Skin epidermis (tissue), 12 donors: ENCODE measurements around the gene LTBP1.
A peak's percentile ranks its signal among the peaks of the same experiment; 100 is the strongest.
"Not testable (repeated sequence)": the region's sequence is repeated elsewhere in the genome, so short reads cannot be mapped to it uniquely, and the experiment has no call there.

Source experiments
- H3K27ac ChIP-seq, 21 experiments: fragments of 200-600 bp; sonication (generic) in 11 of 21; one replicate each; pipeline ENCODE4 v1.5.0; 2020; ENCODE audit warnings: mild to moderate bottlenecking in 3 of 21, inconsistent platforms in 2 of 21, moderate library complexity in 2 of 21
- H3K4me3 ChIP-seq, 7 experiments: fragments of 200-600 bp; sonication (generic) in 2 of 7; one replicate each; pipeline ENCODE4 v1.5.0; 2020; ENCODE audit warnings: inconsistent platforms in 2 of 7, mild to moderate bottlenecking in 2 of 7, moderate library complexity in 1 of 7

Gene LTBP1

DNA sequence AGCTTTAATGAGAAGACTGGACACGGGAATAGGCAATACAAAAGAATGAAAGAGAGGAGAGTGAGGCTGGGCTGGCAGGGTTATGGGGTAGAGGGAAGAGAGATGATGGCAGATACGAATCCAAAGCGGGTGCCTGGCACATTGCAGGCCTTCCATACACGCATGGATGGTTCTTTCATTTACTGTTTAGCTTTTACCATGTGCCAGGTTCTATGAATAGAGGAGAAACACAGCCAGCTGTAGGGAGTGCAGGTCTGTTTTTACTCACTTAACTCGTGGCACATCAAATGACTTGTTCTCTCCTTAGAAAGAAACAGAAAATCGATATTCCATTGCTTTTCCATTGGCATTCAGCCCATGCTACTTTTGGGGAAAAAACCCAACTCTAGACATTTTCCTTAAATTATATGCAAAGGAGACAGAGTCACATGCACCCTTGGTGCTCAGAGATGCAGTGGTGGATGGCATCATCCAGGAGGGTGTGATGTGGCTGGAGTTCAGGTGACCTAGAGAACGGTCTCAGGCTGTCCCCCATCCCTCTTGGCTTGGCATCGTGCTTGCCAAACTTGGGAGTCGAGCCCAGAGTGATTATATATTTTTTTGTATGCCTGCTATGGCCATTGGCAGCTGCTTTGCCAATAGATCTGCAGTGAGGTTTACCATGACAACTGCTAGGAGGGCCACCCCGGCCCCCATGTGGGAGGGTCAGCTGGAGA, 6.2 kb downstream of the LTBP1 start:
- no peak overlapping the region for H3K27ac ChIP-seq

DNA sequence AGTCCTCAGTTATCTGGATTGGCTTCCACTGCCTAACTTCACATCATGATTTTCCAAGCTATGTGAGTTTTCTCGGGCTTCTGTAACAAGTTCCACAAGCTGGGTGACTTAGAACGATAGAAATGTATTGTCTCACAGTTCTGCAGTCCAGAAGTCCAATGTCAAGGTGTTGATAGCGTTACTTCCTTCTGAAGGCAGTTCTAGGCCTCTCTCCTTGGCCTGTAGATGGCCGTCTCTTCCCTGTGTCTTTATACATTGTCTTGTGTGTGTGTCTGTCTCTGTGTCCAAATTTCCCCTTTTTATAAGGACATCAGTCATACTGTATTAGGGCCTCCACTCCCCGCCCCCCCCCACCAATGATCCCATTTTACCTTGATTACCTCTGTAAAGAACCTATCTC, 7.5 kb downstream of the LTBP1 start:
- Histone ChIP-seq H3K4me3 (no peak overlapping the region), H3K27ac (no peak overlapping the region)

More for the DNA sequence above, 6.2 kb downstream of the LTBP1 start:
- no peak overlapping the region for H3K4me3 ChIP-seq

DNA sequence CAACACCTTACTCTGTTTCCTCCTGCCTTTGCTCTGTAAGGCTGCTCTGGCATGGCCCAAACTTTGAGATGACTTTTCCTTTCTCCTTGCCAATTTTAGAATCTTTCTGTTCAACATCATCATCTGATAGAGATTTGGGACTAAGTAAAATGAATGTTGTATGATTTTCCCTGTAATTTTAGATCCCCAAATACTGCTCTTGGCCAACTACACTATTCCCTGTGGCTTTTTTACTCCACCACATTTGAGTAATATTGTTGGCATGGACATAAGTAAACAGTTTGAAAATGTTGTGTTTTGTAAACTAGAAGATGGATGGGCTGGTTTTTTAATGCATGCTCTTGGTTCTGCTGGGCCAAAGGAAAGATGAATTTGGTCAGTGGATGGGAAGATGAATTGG, 12.1 kb downstream of the LTBP1 start:
- H3K4me3 ChIP-seq = no peak overlapping the region
- no peak overlapping the region for H3K27ac ChIP-seq

GRCh38 chr2:32960238-32960637, 13.5 kb downstream of the LTBP1 start:
- Histone ChIP-seq H3K27ac (no peak overlapping the region), H3K4me3 (no peak overlapping the region)

DNA sequence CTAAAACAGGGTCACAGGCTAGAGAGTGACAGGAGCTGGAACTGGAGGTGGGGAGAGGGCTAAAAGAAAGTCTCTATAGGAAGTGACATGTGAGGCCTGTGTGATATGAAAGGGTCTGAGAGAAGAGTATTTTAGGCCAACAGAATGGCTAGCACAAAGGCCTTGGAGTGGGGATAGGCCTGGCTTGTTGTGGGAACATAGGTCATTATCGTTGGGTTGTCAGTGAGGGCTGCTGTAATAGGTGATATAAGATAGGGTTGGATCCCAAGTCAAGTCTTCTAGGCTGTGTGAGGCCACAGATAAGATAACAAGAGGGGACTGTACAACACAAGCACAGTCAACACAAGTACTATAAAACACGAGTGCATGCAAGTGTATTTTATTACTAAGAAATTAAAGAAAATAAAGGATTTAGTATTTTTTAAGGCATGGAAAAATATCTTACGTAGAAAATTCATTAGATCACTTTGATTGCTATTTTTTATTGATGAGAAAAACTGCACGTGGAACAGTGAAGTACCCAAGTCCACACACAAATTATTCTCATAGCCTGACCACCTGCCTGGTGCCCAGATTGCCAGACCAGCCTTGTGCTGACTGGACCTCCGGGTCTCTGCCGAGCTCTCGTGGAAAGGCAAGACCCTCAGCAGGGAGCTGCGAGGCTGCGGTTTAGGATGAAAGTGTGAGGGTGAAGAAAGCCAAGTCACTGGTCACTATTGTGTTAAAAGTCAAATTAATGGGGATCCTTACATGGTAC, 14.1 kb downstream of the LTBP1 start:
- Histone ChIP-seq H3K27ac (no peak overlapping the region), H3K4me3 (no peak overlapping the region)

DNA sequence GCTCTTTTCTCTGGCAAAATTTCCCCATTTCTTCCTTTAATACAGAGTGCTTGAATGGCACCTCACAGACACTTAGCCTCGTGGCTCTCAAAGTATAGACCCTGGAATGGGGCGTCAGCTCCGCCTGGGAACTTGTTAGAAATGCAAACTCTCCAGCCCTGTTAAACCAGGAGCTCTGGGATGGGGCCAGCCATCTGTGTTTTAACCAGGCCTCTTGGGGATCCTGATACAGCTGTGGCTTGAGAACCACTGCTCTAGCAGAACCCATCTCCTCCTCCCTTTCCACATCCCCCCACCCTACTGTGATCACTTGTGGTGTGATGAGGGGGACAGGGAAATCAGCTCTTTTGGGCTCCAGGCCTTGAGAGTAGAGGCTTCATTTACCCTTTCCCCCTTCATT, 15.9 kb downstream of the LTBP1 start:
- H3K4me3 ChIP-seq = no peak overlapping the region
- H3K27ac ChIP-seq = no peak overlapping the region

DNA sequence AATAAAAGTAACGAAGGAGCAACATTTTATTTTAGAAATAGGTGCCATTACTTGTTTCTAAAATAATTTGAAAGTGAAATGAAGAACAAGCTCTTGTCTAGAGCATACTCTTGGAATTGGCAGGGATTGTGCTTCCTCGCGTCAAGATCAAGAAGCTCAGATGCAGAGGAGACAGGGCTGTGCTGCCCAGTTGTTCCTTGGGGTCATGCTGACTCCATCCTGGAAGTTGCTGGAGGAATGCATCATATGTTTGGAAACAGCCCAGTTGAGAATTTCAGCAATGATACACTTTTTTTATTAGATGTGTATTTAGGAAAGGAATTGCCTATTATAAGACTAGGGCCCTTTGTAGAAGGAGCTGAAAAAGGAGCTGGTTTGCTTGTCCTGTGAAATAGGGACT, 17.2 kb downstream of the LTBP1 start:
- Histone ChIP-seq H3K27ac (no peak overlapping the region), H3K4me3 (no peak overlapping the region)

DNA sequence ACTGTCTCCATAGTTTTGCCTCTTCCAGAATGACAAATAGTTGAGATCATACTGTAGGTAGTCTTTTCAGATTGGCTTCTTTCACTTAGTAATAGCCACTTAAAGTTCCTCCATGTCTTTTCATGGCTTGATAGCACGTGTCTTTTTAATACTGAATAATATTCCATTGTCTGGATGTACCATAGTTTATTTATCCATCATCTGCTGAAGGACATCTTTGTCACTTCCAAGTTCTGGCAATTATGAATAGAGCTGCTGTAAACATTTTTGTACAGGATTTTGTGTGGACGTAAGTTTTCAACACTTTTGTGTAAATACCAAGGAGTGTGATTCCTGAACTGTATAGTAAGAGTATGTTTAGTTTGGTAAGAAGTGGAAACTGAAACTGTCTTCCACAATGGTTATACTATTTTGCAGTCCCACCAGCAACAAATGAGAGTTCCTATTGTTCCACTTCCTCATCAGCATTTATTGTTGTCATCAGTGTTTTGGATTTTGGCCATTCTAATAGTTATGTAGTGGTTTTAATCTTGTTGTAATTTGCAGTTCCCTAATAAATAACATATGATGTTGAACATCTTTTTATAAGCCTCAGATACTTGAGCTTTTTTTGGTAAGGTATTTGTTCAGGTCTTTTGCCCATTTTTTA, 18.9 kb downstream of the LTBP1 start:
- Histone ChIP-seq H3K27ac (no peak overlapping the region), H3K4me3 (no peak overlapping the region)

DNA sequence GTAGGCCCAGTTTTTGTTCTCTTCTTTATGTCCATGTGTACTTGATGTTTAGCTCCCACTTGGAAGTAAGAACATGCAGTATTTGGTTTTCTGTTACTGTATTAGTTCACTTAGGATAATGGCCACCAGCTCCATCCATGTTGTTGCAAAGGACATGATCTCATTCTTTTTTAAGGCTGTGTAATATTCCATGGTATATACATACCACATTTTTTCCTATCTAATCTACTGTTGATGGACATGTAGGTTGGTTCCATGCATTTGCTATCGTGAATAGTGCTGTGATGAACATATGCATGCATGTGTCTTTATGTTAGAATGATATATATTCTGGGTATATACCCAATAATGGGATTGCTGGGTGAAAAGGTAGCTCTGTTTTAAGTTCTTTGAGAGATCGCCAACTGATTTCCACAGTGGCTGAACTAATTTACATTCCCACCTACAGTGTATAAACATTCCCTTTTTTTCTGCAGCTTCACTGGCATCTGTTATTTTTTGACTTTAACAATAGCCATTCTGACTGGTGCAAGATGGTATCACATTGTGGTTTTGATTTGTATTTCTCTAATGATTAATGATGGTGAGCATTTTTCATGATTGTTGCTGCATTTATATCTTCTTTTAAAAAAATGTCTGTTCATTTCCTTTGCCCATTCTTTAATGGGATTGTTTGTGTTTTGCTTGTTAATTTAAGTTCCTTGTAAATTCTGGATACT, 22.9 kb downstream of the LTBP1 start:
- Histone ChIP-seq H3K4me3 (no peak overlapping the region), H3K27ac (no peak overlapping the region)

DNA sequence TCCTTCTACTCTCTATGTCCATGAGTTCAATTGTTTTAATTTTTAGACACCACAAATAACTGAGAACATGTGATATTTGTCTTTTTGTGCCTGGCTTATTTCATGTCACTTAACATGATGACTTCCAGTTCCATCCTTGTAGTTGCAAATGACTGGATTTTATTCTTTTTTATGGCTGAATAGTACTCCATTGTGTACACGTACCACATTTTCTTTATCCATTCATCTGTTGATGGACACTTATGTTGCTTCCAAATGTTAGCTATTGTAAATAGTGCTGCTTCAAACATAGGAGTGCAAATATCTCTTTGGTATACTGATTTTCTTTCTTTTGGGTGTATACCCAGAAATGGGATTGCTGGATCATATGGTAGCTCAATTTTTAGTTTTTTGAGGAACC, 27.0 kb downstream of the LTBP1 start:
- not testable (repeated sequence) for H3K27ac ChIP-seq, H3K4me3 ChIP-seq

DNA sequence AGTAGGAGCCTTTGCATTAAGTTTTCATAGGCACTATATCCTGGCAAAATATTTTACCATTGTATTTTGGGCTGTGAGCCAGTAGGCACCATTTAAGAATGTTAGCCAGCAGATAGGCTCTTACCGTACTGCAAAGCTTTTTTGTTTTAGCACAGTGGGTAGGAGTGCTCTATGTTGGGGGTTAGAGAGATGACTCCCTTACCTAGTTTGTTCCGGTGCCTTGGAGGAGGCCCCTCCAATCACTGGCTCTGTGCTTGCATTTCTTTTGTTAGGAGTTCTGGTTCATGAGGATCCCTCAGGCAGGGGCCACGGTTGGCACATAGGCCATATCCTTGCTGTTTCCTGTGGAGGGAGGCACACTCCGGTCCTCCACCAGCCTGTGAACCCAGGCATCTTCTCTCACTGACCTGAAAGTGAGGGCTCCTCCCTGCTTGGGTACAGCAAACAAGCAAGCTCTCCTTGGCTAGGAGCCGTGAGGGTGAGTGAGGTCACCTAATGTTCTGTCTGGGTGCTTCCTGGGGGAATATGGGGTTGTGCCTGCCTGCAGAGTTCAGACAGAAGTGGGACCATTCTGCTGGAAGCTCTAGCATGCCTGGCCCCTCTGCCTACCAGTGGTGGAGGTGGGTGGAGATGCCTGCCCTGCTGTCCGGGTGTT, 29.8 kb downstream of the LTBP1 start:
- no peak overlapping the region for H3K4me3 ChIP-seq
- peak overlapping the region in 1 of 21 experiments; percentile 39 for H3K27ac ChIP-seq

DNA sequence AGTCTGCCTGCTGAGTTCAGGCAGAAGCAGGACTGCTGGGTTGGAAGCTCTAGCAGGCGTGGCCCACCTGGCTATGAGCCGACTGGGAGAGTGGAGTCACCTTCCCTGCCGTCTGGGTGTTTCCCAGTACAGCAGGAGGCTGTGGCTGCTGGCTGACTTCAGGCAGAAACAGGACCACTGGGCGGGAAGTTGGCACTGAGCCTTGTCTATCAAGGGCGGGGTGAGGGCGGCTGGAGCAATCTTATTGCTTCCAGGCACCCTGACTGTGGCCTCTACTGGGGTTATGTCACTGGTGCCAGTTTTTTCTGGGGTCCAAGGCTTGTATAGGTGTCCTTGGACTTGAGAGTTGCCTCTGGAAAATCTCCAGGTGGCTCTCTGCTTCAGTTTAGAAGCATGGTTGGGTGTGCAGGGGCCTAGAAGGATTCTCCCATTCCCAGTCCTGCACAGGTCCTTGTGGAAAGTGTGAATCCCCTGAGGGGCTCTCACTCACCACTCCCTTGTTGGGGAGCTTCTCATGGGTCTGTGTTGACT, 30.5 kb downstream of the LTBP1 start:
- Histone ChIP-seq H3K4me3 (no peak overlapping the region), H3K27ac (peak overlapping the region in 1 of 21 experiments; percentile 39)

- Histone ChIP-seq H3K4me3 (no peak overlapping the region), H3K27ac (no peak overlapping the region)
These were observed 34.9 kb downstream of the LTBP1 start for GRCh38 chr2:32981612-32982011.

DNA sequence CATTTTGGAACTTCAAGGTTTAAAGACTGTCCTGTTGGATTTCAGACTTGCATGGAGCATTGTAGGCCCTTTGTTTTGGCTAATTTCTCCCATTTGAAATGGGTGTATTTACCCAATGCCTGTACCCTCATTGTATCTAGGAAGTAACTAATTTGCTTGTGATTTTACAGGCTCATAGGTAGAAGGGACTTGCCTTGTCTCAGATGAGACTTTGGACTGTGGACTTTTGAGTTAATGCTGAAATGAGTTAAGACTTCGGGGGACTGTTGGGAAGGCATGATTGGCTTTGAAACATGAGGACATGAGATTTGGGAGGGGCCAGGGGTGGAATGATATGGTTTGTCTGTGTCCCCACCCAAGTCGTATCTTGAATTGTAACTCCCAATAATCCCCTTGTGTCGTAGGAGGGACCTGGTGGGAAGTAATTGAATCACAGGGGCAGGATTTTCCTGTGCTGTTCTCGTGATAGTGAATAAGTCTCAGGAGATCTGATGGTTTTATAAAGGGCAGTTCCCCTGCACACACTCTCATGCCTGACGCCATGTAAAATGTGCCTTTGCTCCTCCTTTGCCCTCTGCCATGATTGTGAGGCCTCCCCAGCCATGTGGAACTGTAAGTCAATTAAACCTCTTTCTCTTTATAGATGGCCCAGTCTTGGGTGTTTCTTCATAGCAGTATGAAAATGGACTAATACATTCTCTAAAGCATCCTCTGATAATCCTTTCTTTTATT, 36.6 kb downstream of the LTBP1 start:
- H3K27ac ChIP-seq, H3K4me3 ChIP-seq: not testable (repeated sequence)

GRCh38 chr2:32986480-32986879, 39.7 kb downstream of the LTBP1 start:
- Histone ChIP-seq H3K27ac (no peak overlapping the region), H3K4me3 (no peak overlapping the region)

DNA sequence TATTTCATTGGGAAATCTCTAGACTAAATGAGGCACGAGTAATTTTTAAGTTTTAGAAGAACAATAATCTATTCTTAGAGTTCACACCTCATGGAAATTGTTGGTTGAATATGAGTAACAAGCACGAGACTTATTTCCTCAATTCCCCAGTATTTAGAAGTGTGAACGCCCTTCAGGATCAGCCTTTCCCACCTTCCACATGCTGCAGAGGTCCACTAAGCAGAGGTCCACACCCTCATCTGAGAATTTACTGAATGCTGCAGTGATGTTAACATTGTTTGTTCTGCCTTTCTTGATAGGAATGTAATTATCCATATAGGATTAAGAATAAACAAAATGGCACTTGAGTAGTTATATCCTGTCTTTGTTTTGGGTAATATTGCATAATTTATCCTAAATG, 41.8 kb downstream of the LTBP1 start:
- no peak overlapping the region for H3K27ac ChIP-seq
- no peak overlapping the region for H3K4me3 ChIP-seq

- Histone ChIP-seq H3K4me3 (no peak overlapping the region), H3K27ac (no peak overlapping the region)
These were observed 43.8 kb downstream of the LTBP1 start for GRCh38 chr2:32990556-32990955.

- Histone ChIP-seq H3K27ac (no peak overlapping the region), H3K4me3 (no peak overlapping the region)
These were observed 44.5 kb downstream of the LTBP1 start for GRCh38 chr2:32991091-32991845.
